GM19035 (cell line): ENCODE results near the gene CD79A.

Experiments used
- ATAC-seq: cut with Tn5 transposase; IDR thresholded peaks from one replicate; pipeline ENCODE4 v1.9.1; 2021; ENCODE audit not compliant: unreplicated experiment

The CD79A gene

GRCh38 chr19:41883463-41883820, 6.4 kb downstream of the CD79A start:
- no peak for ATAC-seq

GRCh38 chr19:41883821-41884733, 7.0 kb downstream of the CD79A start:
- ATAC-seq, result peak; percentile 71

DNA sequence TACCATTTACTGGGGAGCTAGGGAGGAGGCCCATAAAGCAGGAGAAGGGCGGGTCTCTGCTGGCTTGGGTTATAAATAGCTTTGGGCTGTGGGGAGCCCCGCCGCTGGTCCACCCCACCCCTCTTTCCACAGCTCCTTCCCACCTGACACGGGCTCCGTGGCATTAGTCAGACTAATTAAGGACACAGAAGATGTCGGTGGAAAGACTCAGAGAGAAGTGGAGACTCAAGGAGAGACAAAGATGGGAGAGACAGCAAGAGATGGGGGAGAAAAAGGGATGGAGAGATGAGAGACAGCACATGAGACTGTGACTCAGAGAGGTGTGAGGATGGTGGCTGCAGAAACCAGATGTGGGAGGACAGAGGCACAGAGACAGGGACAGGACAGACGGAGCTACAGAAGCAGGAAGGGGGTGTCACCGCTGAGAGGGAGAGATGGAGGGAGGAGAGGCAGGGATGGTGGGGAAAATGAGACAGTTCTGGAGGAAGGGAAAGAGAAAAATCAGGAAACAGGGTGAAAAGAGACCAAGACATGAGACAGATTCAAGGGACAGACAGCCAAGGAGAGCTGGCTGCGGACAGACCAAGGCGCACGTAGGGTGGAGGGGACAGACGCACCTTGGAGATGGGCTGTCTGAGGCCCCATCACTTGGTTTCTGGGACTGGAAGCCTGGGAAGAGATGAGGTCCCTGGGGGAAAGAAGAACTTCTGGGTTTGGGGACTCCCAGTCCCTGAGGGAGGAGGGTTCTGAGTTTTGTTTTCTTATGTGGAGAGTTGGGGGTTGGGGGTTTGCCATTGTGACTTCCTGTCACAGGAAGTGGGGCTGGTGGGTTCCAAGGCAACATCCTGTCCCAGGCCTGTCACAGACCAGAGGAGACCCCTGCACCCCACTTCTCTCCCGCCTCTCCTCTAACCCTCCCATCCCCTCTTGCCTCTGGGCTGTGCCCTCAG, 10.0 kb downstream of the CD79A start:
- no peak for ATAC-seq

DNA sequence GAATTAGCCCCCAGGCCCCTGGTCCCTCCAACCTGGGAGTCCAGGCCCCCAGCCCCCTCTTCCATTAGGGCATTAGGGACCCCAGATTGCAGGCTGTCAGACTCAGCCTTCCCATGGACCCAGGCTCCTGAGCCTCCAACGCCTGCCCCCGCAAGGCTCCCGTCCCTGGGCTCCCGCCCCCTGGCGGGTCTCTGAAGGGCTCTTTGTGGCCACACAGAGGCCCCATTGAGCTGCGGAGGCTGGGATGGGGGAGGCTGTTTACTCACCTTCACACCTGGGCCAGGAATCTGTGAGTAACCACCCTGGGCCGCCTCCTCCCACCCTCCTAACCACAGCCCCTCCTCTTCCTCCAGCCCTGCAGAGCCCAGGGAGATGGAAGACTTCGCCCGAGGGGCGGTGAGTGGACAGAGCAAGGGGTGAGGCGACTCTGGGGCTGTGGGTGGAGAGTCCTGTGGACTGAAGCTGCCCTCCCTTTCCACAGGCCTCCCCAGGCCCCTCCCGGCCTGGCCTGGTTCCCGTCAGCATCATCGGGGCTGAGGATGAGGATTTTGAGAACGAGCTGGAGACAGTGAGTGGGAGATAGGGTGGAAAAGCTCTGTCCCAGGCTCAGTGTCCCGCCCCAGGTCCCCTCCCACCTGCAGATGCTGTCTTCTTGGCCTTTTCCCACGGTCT, 10.8 kb downstream of the CD79A start:
- no peak for ATAC-seq

DNA sequence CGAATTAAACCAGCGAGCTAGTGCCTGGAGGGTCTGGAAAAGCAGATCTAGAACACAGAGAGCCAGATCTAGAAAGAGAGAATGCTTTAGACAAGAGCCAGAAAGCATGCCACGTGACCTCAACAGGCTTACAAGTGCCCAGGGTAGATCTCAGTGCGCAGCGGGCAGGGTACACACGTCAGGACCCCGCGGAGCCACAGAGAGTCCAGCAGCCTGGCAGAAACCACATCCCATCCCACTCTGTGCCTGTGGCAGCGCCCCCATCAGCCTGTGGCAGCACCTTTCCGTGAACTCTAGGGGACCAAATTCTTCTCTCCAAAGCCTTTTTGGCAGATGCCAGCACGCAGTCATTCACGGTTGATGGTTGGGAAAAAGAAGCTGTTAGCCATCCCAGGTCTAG, 11.8 kb downstream of the CD79A start:
- ATAC-seq, result no peak

DNA sequence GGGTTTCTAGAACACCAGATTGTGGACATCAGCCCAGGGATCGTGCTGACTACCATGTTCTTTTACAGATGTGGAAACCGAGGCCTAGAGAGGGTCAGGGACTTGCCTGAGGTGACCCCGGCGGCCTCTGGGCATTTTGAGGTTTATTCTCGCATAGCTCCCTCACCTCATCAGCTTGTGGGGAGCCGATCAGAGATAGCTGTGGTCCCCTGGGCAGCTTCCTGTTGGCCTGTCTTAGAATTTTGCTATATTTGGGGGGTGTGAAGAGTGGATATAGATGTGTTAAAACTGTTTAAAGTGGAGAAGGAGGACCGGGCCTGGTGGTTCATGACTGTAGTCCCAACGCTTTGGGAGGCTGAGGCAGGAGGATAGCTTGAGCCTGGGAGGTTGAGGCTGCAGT, 12.8 kb downstream of the CD79A start:
- no peak for ATAC-seq

- ATAC-seq, result no peak
Measured at GRCh38 chr19:41890936-41891335, 13.9 kb downstream of the CD79A start.

GRCh38 chr19:41892173-41892902, 15.3 kb downstream of the CD79A start:
- no peak for ATAC-seq

- no peak for ATAC-seq
Measured at GRCh38 chr19:41893899-41894298, 16.8 kb downstream of the CD79A start.

DNA sequence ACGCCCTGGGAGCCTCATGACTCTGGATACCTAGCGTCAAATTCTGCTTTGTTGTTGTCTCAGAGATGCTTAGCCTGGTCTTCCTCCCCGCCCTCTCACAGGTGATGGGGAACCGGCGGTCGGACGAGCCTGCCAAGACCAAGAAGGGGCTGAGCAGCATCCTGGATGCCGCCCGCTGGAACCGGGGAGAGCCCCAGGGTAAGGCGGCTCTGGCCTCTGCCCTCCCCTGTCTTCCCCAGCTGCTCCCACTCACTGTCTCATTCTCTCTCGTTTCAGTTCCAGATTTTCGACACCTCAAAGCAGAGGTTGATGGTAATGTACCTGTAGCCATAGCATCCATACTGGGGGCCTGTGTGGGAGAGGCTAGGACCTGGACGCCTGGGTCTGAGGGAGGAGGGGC, 17.3 kb downstream of the CD79A start:
- no peak for ATAC-seq

- no peak for ATAC-seq
Measured at GRCh38 chr19:41895745-41896580, 18.9 kb downstream of the CD79A start.

GRCh38 chr19:41896581-41896942, 19.5 kb downstream of the CD79A start:
- ATAC-seq, result no peak

DNA sequence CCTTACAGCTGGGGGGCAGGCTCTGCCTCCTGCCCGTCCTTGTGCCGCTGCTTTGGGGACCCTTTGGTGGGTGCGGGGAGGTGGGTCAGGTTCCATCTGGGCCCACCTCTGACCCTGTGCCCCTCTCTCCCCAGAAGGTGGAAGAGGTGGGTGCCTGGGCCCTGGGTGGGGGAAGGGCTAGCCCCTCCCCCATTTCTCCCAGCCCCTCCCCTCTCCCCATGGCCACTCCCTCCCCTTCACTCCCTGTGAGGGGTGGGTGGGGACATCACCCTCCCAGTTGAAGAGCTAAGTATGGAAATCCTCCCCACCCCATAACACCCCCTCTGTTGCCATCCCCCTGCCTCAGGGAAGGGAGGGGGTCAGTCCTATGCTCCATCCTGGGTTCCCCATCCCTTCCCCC, 20.1 kb downstream of the CD79A start:
- no peak for ATAC-seq

GRCh38 chr19:41897820-41898219, 20.7 kb downstream of the CD79A start:
- ATAC-seq, result no peak

DNA sequence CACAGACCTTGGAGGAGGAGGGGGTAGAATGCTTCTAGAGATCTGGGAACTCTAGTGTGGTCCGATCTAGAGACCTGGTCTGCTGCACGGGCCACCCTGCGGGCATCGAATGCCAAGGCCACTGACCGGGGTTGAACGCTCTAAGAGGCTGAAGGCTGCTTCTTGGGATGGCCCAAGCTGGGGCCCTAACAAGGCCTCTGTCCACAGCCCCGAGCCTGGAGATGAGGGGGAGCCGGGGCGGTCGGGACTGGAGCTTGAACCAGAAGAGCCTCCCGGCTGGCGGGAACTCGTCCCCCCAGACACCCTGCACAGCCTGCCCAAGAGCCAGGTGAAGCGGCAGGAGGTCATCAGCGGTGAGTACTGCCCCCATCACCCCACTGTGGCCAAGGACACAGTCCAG, 21.2 kb downstream of the CD79A start:
- no peak for ATAC-seq

DNA sequence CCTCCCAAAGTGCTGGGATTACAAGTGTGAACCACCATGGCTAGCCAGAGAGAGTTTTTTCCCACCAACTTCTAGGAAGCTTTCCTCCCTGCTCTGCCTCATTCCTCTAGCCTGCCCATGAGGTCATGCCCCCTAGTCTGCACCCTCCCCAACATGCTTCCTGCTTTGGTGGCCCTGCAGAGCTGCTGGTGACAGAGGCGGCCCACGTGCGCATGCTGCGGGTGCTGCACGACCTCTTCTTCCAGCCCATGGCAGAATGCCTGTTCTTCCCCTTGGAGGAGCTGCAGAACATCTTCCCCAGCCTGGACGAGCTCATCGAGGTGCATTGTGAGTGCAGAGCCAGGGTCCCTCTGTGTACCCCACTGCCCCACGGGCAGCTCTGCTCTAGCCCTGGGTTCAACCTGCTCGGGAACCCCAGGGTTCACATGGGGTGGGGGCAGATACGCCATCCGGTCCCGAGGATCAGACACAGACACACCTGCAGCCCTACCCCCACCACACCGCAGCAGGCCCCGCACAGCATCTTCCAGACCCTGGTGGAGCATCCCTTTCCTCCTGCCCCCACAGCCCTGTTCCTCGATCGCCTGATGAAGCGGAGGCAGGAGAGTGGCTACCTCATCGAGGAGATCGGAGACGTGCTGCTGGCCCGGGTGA, 24.8 kb downstream of the CD79A start:
- ATAC-seq, result no peak

GRCh38 chr19:41902594-41902993, 25.5 kb downstream of the CD79A start:
- no peak for ATAC-seq

GRCh38 chr19:41903193-41903953, 26.3 kb downstream of the CD79A start:
- ATAC-seq, result no peak
